Ureter (tissue), 1 donor: Measurements from ENCODE around the gene JPT1. TPM values are rescaled to one million over a fixed set of nuclear protein-coding genes. Genes with fewer than 3 reads are reported as not detected.
"Not testable (repeated sequence)": the region's sequence is repeated elsewhere in the genome, so short reads cannot be mapped to it uniquely, and the experiment has no call there.

Experiments used
- DNase-seq: peaks from one replicate; pipeline ENCODE4 v3.0.0-alpha.2; 2020; ENCODE audit warnings: low spot score
- total RNA-seq: library from RNA; stranded (reverse); gene quantifications from one replicate; pipeline ENCODE4 v1.2.4, GENCODE V29; 2023
- donor health status: DM: yes; HTN: yes; CAD: no.

Gene JPT1
- total RNA-seq, 1 donor from 2014 or later = 93.9 TPM

DNA sequence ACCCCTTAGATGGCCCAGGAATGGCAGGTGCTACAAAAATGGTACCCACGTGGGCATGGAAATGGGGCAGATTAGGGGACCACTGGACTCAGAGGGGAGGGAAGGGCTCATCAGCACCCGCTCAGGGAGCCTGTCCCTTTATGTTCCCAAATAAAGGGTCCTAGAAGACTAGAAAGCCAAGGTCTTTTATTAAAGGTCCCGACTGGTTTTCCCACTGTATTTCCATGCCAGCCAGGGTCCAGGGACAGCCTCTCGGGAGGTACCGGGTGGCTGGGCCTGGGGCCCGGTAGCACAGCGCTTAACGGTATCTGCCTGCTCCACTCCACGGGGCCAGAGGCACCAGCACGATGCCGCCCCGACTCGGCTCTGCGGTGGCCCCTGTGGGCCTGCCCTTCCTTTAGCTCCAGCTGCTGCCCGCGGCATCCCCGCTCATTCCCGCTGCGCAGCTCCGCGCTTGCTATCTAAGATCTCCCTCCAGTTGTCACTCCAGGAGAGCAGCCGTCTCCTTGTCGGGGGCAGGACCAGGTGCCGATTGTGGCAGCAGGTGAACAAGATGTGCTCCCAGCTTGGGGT is 24.2 kb downstream of the JPT1 start:
- no peak for DNase-seq

DNA sequence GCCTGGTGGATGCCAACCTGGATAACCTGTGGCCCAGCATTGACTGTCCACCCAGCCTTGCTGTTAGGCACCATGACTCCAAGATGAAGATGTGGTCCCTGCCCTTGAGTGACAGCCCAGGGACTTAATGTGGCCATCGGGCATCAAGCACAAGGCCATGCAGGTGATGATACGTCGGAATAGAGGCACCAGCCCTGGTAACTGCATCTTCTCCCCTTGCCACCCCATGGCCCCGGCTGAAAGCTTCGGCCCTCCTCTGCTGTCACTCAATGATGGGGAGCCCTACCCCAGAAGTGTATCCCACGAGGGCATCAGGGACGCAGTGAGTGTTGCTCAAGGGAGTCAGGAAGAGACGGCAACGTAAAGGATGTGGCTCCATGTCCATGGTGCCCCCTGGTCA is 24.7 kb downstream of the JPT1 start:
- no peak for DNase-seq

DNA sequence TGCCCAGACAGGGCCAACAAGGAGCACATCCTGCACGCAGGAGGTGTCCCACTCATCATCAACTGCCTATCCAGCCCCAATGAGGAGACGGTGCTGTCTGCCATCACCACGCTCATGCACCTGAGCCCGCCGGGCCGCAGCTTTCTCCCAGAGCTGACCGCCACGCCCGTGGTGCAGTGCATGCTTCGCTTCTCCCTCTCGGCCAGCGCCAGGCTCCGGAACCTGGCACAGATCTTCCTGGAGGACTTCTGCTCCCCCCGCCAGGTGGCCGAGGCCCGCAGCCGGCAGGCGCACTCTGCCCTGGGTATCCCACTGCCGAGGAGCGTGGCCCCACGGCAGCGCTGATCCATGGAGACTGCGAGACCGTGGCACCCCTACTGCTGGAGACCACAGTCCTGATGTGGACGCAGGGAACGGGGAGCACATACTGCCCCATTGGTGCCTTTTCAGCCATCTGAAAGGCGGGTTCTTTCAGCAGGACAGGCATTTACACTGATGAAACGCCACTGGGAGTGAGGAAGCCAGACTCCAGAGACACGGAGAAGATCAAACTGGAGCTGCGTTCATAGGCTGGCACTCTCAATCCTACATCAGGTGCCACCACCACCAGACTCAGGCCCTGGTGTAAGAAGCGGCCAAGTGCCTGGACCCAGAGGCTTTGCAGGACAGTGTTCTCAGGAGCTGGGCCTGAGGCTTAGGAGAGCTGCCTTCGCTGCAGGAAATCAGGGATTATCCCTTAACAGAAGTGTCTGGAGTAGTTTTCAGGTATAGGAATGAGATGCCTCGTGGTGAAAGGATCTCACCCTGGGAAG is 25.4 kb downstream of the JPT1 start:
- no peak for DNase-seq

DNA sequence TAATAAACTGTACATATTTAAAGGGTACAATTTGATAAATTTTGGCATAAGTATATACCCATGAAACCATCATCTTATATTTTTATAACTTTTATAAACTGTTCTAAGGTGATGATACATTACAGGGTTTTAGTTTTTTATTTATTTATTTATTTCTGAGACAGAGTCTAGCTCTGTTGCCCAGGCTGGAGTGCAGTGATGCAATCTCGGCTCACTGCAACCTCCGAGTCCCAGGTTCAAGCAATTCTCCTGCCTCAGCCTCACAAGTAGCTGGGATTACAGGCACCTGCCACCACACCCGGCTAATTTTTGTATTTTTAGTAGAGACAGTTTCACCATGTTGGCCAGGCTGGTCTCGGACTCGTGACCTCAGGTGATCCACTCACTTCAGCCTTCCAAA is 26.4 kb downstream of the JPT1 start:
- DNase-seq = not testable (repeated sequence)

DNA sequence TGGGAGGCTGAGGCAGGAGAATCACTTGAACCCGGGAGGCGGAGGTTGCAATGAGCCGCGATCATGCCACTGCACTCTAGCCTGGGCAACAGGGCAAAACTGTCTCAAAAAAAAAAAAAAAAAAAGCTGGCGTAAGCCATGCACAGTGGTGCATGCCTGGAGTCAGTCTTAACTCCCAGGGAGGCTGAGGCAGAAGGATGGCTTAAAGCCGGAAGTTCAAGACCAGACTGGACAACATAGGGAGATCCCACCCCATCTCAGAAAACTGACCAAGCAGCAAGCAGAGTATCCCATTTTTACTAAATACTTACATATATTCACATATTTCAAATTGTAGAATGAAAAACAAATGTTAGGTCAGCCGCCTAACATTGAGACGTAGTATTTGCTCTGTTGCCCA is 27.4 kb downstream of the JPT1 start:
- DNase-seq = no peak

DNA sequence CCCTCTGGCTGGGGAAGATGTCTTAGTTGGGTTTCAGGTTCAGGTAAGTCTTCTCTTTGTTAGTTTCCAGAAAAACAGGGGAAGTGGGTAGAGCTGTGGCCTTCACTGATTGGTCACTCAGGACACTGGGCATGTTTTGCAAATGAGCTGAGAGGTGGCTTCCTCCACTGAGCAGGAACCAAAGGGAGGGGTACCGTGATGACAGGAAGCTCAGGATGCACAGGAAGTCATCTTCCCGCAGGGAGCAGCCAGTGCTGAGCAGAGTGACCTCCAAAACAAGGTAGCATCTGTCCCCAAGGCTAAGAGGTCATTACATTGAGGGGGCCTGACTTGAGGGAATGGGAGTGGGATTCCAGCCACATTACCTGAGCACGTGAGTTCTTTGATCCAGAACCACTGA is 28.3 kb downstream of the JPT1 start:
- DNase-seq = no peak

DNA sequence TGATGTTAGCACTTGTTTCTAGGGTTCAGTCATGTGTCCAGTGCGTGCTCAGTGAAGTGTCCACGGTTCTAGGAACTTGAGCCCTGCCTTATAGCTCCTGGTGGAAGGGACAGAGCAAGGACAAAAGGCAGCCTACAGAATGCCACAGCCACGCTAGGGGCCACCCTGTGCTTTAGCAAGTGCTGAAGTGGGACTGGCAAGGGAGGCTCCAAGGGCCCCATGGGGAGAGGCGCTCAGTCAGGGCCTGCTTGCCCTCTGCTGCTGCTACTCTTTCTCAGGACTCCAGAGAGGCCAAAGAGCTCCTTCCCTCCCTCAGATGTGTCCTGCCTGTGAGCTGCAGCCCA is 29.5 kb downstream of the JPT1 start:
- no peak for DNase-seq

DNA sequence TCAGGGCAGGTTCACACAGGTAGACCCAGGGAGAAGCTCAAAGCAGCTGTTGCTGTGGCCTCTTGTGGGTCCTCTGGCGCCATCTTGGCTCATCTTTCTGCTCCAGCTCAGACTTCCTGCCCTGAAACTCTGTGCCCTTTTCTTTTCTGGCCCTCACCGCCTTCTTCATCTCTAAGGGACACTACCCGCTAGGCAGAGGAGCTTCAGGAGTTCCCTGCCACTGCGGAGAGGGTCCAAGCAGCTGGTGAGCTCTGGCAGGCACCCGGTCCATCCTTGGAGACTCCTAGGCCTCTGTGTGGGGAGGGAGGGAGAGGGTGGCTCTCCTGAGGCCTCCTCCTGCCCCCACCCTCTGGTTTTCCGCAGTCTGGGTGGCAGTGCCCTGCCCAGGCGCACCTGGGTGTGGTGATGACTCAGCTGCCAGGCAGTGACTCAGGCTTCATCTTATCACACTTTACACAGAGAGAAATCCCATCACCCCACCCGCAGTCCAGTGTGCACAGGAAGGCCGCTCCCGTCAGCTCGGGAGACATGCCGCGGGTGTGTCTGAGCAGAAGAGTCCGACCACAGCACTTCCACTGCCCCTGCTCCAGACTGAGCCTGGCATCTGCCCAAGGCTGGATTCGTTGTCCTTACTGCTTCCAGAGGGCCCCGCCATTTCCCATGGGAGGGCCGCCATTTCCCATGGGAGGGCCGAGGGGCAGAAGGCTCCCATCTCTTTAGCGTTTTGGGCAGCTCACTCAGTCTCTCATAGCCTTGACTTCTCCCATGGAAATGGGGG is 30.1 kb downstream of the JPT1 start:
- peak; percentile 87 for DNase-seq

DNA sequence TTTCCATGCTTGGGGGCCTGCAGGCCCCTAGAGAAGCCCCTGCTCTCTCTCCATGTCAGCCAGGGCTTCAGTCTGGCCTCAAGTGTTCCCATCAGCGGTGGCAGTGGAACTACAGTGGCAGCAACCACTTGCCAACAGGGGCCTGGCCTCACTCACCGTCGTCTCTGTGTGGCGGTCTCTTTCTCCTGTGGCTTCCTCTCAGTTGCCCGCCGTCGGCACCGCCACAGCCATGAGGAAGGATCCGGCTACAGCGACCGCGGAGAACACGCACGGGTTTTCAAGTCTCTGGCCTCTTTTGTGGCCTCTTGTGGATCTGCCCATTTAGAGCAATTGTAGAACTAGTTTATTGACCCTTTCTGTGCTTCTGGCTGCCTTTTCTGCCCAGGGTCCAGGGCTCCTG is 36.0 kb downstream of the JPT1 start:
- no peak for DNase-seq

DNA sequence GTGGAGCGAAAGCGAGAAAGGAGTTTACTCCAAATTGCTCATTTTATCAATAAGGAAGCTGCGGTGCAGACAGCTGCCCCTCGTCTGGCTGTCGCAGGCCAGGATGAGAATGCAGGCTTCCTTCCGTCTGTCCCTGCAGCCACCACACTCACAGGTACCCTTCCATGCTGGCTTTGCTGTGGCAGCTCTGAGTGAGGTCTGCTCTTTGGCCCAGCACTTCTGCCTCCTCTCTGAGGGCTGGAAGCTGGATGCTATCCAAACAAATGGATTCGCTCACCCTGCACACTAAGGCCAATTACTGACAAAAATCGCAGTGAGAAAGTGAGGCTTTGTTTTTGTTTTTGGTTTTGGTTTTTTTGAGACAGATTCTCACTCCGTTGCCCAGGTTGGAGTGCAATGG is 37.6 kb downstream of the JPT1 start:
- DNase-seq = no peak

DNA sequence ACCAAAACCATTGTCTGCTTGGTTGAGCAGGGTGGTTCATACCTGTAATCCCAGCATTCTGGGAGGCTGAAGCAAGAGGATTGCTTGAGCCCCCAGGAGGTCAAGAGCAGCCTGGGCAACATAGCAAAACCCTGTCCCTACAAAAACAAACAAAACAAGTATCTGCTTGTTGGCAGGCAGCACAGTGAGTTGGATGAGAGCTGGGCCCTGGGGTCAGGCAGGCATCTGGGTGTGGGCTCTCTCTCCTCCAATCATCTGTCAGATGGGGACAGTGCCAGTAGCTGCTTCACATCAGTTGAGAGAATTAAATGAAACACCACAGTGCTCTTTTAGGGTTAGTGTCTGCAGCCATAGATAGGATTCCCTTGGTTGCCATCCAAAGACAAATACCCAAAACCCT is 38.8 kb downstream of the JPT1 start:
- DNase-seq = no peak

DNA sequence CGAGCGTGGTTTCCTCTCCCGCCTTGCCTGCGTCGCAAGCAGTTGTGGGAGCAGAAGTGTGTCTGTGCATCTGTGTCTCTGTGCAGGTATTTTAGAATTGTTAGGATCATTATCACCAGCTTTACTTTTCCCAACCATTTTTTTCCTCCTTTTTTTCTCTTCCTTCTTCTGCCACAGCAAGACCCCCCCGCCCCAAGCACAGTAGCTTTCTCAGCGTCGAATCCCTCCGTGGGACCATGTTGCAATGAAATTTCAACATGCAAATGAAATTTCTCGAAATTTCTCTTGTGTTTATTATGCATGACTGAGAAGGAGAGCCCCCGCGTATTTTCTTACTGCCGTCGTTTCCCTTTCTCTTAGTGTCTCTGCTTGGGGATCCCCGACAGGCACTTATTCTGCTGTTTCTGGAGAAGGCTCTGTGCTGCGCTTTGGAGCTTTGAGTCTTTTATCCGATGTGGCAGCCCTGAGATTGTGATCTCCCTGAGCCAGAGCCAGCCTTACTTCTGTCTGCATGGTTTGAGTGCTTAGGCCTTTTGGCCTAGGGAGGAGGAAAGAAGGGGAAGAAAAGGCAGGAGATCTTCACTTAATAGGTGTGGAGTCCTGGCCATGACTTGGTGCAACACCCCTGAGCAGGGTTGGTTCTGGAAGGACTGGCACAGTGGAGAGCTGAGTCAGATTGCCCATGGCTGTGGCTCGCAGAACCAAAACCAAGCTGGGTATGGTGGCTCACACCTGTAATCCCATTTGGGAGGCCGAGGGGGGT is 39.6 kb downstream of the JPT1 start:
- DNase-seq = no peak

DNA sequence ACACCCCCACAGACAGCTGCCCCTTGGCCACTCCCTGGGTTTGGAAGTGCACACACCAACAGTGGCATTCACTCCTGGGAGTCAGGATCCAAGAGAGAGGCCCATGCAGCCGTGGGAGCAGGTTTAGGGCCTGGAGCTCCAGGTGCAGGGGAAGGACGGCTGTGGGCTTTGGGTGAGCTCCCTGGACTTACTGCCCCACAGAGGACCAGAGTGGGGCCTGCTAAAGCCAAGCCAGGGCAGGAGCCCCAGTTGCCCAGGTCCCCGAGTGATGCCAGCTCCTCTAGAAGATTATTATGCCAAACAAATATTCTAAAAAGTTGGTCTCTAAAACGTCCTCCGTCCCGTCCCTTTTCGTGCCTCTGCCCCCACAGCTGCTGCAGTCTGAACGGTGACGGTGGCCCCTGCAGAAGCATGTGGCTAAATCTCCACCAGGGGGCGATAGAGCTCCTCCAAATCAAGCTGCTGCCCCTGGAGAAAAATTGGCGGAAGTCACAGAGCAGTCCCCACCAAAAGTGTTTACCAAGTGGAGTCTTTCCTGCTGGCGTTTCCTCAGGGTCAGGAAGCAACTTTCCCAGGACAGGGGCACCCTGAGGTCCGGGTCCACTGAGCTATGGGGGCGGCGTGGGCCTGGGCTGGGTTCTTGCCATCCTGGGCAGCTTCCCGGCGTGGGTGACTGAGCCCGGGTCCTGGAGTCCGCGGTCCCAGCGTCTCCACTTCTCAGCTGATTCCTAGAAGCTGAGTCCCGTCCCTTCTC is 40.3 kb downstream of the JPT1 start:
- peak; percentile 94 for DNase-seq

DNA sequence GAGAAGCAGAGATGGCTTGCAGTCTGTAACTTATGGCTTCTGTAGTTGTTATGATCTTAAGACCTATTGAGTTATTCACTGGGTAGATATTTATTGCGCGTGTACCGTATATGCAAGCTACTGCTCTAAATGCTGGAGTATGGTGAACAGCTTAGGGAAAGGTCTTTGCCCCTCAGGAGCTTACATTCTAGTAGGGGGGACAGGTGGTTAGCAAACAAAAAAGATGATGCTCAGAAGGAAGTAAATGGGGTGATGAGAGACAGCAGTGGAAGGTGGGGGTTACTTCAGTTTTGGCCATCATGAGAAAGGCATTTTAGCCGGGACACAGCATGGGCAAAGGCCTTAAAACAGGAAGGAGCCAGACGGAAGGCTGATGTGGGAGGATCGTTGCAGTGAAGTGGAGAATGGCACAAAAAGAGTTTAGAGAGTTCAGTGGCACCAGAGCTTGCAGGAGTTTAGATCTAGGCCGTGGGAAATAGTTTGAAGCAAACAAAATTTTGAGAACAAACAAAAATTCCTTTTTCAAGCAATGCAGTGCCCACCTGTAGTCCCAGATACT is 42.5 kb downstream of the JPT1 start:
- DNase-seq = no peak

DNA sequence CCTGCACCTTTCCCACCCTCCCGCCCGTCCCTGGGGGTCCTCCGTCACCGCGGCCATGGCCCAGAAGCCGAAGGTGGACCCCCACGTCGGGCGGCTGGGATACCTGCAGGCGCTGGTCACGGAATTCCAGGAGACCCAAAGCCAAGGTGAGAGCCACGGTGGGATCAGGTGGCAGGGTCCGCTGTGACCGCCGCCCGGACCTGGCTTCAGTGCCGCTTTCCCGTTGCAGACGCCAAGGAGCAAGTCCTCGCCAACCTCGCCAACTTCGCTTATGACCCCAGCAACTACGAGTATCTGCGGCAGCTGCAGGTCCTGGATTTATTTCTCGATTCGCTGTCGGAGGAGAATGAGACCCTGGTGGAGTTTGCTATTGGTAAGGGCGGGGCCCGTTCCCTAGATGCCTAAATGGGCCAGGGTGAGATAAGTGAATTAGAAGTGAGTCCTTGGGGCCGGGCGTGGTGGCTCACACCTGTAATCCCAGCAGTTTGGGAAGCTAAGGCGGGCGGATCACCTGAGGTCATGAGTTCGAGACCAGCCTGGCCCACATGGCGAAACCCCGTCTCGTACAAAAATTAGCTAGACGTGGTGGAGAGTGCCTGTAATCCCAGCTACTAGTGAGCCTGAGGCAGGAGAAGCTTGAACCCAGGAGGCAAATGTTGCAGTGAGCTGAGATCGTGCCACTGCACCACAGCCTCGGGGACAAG is 43.9 kb downstream of the JPT1 start:
- DNase-seq = no peak

DNA sequence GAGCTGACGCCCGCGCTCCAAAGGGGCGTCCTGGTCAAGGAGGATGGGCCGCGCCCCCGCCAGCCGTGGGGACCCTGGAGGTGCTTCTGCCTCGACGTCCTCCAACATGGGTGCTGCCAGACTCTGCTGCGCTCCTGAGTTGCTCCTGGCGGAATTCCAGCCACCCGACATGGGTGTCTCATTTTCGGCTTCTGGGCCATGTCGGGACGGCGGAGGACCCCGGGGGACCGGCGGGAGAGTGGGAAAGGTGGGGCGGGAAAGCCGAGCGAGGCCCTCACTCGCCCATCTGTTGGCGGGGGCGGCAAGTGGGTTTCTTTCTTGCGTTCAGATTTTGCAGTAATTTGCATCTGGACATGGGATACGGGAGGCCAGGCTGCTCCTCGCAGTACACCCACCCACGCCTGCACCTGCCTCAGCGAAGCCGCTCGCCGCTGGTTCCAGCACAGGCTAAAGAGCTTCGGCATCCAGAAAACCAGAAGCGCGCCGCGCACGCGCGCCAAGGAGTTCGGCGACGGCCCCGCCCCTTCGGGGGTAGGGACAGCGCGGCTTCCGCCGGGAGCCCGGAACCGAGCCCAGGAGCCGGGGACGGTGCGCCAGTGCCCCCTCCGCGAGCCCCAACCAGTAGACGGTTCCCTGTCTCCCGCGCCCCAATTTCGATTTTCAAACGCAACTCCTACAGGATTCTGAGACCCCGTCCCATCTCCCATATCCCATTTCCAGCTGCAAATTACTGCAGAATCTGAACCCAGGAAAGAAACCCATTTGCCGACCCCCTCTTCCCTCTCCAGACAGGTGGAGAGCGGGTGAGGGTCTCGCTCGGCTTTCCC is 44.7 kb downstream of the JPT1 start, which contains the start of gene ARMC7:
TSS of gene ARMC7 (plus strand) at position 563 of the 827 bp plus-strand sequence. CDS start 320 bp downstream, outside the sequence.
- DNase-seq = peak; percentile 93

DNA sequence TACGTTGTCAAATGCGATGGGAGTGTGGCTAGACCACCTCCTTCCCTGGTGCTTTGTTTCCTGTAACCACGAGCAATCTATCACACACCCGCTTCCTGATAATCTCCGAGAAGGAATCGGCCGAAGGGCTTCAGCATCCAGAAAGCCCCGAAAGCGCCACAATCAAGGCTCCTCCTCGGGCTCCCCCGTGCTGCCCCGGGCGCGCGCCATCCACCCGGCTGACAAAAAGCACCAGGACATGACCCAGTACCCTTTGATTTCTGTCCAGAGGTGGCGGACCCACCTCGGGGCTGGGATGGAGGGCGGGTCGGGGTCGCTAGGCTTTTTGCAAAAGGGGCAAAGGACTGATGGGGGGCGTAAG is 45.3 kb downstream of the JPT1 start:
- no peak for DNase-seq

DNA sequence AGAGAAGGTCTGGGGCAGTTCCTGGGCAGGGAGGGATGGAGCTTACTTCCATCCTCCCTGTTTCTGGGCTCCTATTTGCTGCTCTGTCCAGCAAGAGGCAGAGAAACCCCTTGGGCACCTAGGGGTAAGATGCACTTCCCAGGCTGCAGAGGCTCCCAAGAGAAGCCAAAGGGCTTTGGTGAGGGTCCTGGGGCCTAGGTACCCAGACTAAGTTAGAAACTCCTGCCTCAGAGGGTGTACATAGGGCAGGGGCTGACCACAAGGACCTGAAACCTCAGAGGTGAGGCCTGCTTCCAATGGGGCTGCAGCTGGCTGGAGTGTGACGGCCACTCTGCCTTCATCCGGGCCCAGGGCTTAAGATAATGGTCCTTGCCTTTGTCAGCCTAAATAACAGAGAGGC is 46.1 kb downstream of the JPT1 start:
- DNase-seq = no peak
